Pulmonary artery endothelial cell (primary cell): ENCODE results near the gene TMEM132A. TPM values are rescaled to one million over a fixed set of nuclear protein-coding genes. Genes with fewer than 3 reads are reported as not detected.

Experiments used
- DNase-seq: peaks from one replicate; pipeline ENCODE4 v3.0.0-alpha.2; 2011; ENCODE audit warnings: low read depth, low spot score
- total RNA-seq: library from RNA; depleted of rRNA; stranded (reverse); fragments of >200 nt; gene quantifications from 2 replicates; pipeline ENCODE4 v1.2.3, GENCODE V29; 2014

The TMEM132A gene
- total RNA-seq, 1 donor from 2014 or later = 62.6 TPM

- no peak for DNase-seq
These were observed 62.0 kb downstream of the TMEM132A start for GRCh38 chr11:60985991-60986915.

Other genes with a start within 250 kb of the TMEM132A start
- gene MS4A8, start 224.8 kb upstream of the TMEM132A start, total RNA-seq = not detected in 2 replicates
- not detected in 2 replicates for gene MS4A18, start 199.7 kb upstream of the TMEM132A start, total RNA-seq
- not detected in 2 replicates for gene MS4A15, start 167.6 kb upstream of the TMEM132A start, total RNA-seq
- gene MS4A10, start 139.1 kb upstream of the TMEM132A start, total RNA-seq = not detected in 2 replicates
- gene CCDC86, start 82.3 kb upstream of the TMEM132A start, total RNA-seq = 23.9 and 33.9 TPM in 2 replicates
- under 0.01 and 0.04 TPM in 2 replicates for gene PTGDR2, start 68.5 kb upstream of the TMEM132A start, total RNA-seq
- not detected in 2 replicates for gene ZP1, start 56.9 kb upstream of the TMEM132A start, total RNA-seq
- 71.9 and 78.7 TPM in 2 replicates for gene PRPF19, start 17.9 kb upstream of the TMEM132A start, total RNA-seq
- 70.9 and 95.5 TPM in 2 replicates for gene TMEM109, start 10.3 kb upstream of the TMEM132A start, total RNA-seq
- gene SLC15A3, start 27.7 kb downstream of the TMEM132A start, total RNA-seq = 6.6 and 8.7 TPM in 2 replicates
- gene CD6, start 47.2 kb downstream of the TMEM132A start, total RNA-seq = not detected in 2 replicates
- gene CD5, start 178.0 kb downstream of the TMEM132A start, total RNA-seq = not detected in 2 replicates
- gene VPS37C, start 237.0 kb downstream of the TMEM132A start, total RNA-seq = 11.0 and 12.5 TPM in 2 replicates